Activated T-cell treated with anti-CD3 and anti-CD28 coated beads, Interleukin-2, amount 50 U/mL, for 72 hours (primary cell): ENCODE data around the gene IQCF5. TPM values are rescaled to one million over a fixed set of nuclear protein-coding genes. Genes with fewer than 3 reads are reported as not detected.
"Not testable (repeated sequence)": the region's sequence is repeated elsewhere in the genome, so short reads cannot be mapped to it uniquely, and the experiment has no call there.

ENCODE experiments used
- ATAC-seq, 2 donors: fragments of 150-1000 bp; cut with Tn5 transposase; replicated peaks in 1 of 2; 2 replicates each; pipeline ENCODE4 v1.10.0; 2021; ENCODE audit warnings: moderate library complexity in 2 of 2, mild to moderate bottlenecking in 1 of 2
- DNase-seq, 2 donors: peaks; one replicate each; pipeline ENCODE4 v3.0.0; 2021 to 2022; ENCODE audit warnings: mixed read lengths in 1 of 2
- H3K27ac Mint-ChIP-seq: one replicate; pipeline ENCODE4 v1.8.0; 2022; ENCODE audit warnings: mild to moderate bottlenecking, moderate library complexity, mixed read lengths
- H3K27me3 Mint-ChIP-seq: one replicate; pipeline ENCODE4 v1.8.0; 2022; ENCODE audit warnings: low read depth, mixed read lengths
- H3K36me3 Mint-ChIP-seq, 2 donors: one replicate each; pipeline ENCODE4 v1.8.0; 2022; ENCODE audit warnings: mixed read lengths in 2 of 2, mild to moderate bottlenecking in 1 of 2; ENCODE audit not compliant: insufficient read depth in 2 of 2
- H3K4me1 Mint-ChIP-seq: one replicate; pipeline ENCODE4 v1.8.0; 2022; ENCODE audit warnings: low read depth, mixed read lengths
- H3K4me3 Mint-ChIP-seq, 2 donors: one replicate each; pipeline ENCODE4 v1.8.0; 2022; ENCODE audit warnings: mild to moderate bottlenecking in 2 of 2, mixed read lengths in 2 of 2, moderate library complexity in 2 of 2
- H3K9me3 Mint-ChIP-seq, 2 donors: one replicate each; pipeline ENCODE4 v1.8.0; 2022; ENCODE audit warnings: mixed read lengths in 2 of 2
- total RNA-seq, 2 donors: library from RNA; stranded (reverse); gene quantifications; one replicate each; pipeline ENCODE4 v1.2.3, GENCODE V29; 2022

IQCF5 gene
- total RNA-seq, 2 donors from 2014 or later, result not detected

- Mint-ChIP-seq H3K9me3 (no peaks in the 10 kb centered on the region), H3K4me1 (peaks cover 15% of the 10 kb centered on the region), H3K27me3 (peaks cover 33% of the 10 kb centered on the region), H3K36me3 (no peaks in the 10 kb centered on the region), H3K4me3 (no peak overlapping the region), H3K27ac (no peak overlapping the region)
- ATAC-seq (no peak), DNase-seq (no peak)
These were observed 13.2 kb upstream of the IQCF5 start for GRCh38 chr3:51888463-51889105.

DNA sequence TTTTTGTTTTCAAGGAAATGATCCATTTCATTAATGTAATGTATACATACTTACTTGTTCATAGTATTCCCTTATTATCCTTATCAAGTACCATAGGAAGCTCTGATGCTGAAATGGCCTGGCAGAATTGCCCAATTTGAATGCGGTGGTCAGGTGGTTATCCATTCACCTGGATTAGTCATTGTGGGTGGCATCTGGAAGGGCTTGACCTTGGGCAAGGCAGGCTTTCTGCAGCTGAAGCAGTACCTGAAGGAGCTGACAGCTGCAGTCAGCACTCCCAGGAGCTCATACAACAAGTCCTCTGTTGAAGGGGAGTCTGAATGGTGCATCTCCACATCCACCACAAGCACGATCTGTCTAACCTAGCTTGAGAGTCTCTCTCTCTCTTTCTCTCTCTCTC is 12.2 kb upstream of the IQCF5 start:
- Mint-ChIP-seq H3K27ac (no peak overlapping the region), H3K4me3 (no peak overlapping the region), H3K9me3 (no peaks in the 10 kb centered on the region), H3K4me1 (peaks cover 15% of the 10 kb centered on the region), H3K36me3 (no peaks in the 10 kb centered on the region), H3K27me3 (peaks cover 29% of the 10 kb centered on the region)
- DNase-seq (no peak), ATAC-seq (no peak)

DNA sequence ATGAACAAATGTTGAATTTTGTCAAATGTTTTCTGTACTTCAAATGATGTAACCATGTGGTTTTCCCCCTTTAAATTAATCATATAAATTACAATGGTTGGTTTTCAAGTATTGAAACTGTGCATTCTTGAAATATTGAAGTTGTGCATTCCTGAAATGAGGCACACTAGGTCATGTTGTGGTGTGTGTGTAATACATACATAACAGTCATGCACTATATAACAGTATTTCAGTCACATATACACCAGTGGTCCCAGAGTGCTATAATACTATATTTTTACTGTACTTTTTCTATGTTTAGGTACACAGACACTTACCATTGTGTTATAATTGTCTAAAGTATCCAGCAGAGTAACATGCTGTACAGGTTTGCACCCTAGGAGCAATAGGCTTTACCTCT is 11.0 kb upstream of the IQCF5 start:
- H3K4me3 Mint-ChIP-seq, result no peak overlapping the region
- H3K27me3 Mint-ChIP-seq, result peaks cover 25% of the 10 kb centered on the region
- ATAC-seq (peak in 1 of 2 donors; percentile 75), DNase-seq (no peak)
- H3K4me1 Mint-ChIP-seq, result peaks cover 8% of the 10 kb centered on the region
- H3K9me3 Mint-ChIP-seq, result no peaks in the 10 kb centered on the region
- H3K36me3 Mint-ChIP-seq, result no peaks in the 10 kb centered on the region
- H3K27ac Mint-ChIP-seq, result no peak overlapping the region

DNA sequence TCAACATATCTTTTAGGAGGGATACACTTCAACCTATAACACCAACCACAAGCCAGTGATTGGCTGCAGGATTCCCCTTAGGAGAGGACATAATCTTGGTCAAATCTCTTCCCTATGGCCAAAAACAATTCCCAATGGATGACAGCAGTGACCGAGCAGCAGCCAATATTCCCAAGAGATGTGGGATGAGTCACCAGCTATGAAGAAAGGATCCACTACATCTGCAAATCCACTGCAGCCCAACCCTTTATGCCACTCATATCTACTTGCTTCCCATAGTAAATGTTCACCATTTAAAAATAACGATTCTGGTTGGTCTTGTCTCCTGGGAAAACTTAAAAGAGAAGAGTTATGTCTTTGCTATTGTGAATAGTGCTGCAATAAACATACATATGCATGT is 4.5 kb upstream of the IQCF5 start:
- ATAC-seq (no peak), DNase-seq (no peak)
- Mint-ChIP-seq H3K9me3 (no peaks in the 10 kb centered on the region), H3K4me3 (no peak overlapping the region), H3K27me3 (peaks cover 24% of the 10 kb centered on the region), H3K27ac (no peak overlapping the region), H3K4me1 (no peaks in the 10 kb centered on the region), H3K36me3 (no peaks in the 10 kb centered on the region)

DNA sequence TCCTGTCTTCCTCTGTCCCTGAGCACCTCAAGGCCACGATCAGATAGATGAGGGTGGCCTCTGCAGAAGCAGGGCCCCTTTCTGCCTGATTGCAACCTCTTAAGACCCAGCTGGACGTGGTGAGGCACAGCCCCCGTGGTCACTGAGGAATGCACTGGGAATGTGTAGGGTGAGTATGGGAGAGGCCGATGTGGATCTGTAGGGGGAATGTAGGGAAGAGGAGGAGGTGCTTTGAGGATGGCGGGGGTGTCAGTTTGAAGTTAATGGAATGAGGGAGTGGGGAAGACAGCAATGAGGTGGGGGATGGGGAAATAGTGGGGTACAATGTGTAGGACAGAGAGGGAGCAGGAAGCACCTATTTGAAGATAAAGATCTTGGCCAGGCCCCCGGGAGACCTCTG is 785 bp upstream of the IQCF5 start:
- peaks cover 6% of the 10 kb centered on the region for H3K27me3 Mint-ChIP-seq
- H3K4me1 Mint-ChIP-seq, result no peaks in the 10 kb centered on the region
- DNase-seq, result no peak
- ATAC-seq, result no peak
- no peak overlapping the region for H3K4me3 Mint-ChIP-seq
- H3K9me3 Mint-ChIP-seq, result no peaks in the 10 kb centered on the region
- no peak overlapping the region for H3K27ac Mint-ChIP-seq
- no peaks in the 10 kb centered on the region for H3K36me3 Mint-ChIP-seq

- H3K36me3 Mint-ChIP-seq, result no peaks in the 10 kb centered on the region
- no peak overlapping the region for H3K27ac Mint-ChIP-seq
- no peaks in the 10 kb centered on the region for H3K4me1 Mint-ChIP-seq
- DNase-seq (no peak), ATAC-seq (no peak)
- H3K9me3 Mint-ChIP-seq, result no peaks in the 10 kb centered on the region
- H3K4me3 Mint-ChIP-seq, result no peak overlapping the region
- peaks cover 5% of the 10 kb centered on the region for H3K27me3 Mint-ChIP-seq
These were observed 512 bp downstream of the IQCF5 start for GRCh38 chr3:51874889-51875288.

GRCh38 chr3:51874411-51874810 is 990 bp downstream of the IQCF5 start:
- peaks cover 3% of the 10 kb centered on the region for H3K27me3 Mint-ChIP-seq
- H3K9me3 Mint-ChIP-seq, result no peaks in the 10 kb centered on the region
- H3K36me3 Mint-ChIP-seq, result no peaks in the 10 kb centered on the region
- no peak for ATAC-seq
- no peak for DNase-seq
- H3K4me3 Mint-ChIP-seq, result no peak overlapping the region
- no peaks in the 10 kb centered on the region for H3K4me1 Mint-ChIP-seq
- no peak overlapping the region for H3K27ac Mint-ChIP-seq

DNA sequence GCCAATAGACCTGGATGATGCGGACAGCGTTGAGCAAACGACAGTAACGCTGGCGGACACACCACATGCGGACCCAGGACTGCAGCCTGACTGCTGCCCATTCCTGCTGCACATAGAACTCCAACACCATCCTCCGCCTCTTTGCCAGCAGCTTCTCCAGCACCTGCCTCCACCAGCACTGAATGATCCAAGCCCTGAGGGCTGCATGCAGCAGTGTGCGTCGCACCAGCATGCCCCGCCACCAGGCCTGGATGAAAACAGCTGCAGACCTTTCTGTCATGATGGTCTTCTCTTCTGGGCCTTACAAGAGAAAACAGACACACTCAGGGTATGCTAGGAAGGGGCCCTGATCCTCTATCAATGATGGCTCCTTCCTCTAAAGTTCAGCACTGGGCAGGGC is 1.5 kb downstream of the IQCF5 start:
- H3K36me3 Mint-ChIP-seq, result no peaks in the 10 kb centered on the region
- no peaks in the 10 kb centered on the region for H3K4me1 Mint-ChIP-seq
- H3K4me3 Mint-ChIP-seq, result no peak overlapping the region
- peaks cover 8% of the 10 kb centered on the region for H3K27me3 Mint-ChIP-seq
- H3K27ac Mint-ChIP-seq, result no peak overlapping the region
- ATAC-seq (no peak), DNase-seq (no peak)
- H3K9me3 Mint-ChIP-seq, result no peaks in the 10 kb centered on the region

DNA sequence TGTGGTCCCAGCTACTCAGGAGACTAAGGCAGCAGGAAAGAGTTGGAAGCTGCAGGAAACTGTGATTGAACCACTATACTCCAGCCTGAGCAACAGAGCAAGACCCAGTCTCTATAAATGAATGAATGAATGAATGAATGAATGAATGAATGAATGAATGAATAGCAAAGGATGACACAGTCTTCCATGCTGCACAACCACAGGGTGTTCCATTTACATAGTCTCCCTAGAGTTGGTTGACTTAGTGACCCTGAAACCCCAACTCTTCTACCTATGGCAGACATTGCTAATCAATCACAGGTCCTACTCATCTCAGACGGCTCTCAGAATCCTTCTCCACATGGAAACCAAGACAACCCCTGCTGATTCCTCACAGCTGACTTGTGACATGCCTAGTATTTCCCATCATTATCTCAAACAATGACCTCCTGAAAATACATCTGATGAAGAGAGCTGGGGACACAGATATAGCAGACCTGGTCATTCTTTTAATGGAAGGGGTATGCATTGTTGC is 2.1 kb downstream of the IQCF5 start:
- no peaks in the 10 kb centered on the region for H3K36me3 Mint-ChIP-seq
- DNase-seq, result no peak
- no peaks in the 10 kb centered on the region for H3K4me1 Mint-ChIP-seq
- H3K4me3 Mint-ChIP-seq, result no peak overlapping the region
- no peak for ATAC-seq
- no peaks in the 10 kb centered on the region for H3K9me3 Mint-ChIP-seq
- no peak overlapping the region for H3K27ac Mint-ChIP-seq
- peaks cover 9% of the 10 kb centered on the region for H3K27me3 Mint-ChIP-seq

DNA sequence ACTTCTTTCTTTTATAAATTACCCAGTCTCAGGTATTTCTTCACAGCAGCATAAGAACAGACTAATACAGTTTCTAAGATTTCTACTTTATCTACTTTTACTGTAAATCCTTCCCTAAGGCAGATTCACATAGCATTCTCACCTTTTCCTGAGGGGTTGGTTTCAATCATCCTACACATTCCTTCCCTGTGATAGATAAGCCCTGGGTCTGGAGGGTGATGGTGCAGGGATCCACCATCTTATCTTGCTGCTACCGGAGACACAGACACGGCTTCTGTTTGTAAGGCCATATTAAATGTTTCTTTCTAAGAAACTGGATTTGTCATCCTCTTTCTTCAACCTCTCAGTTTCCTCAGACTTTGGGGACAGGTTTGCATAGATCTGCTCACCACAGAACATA is 6.1 kb downstream of the IQCF5 start:
- Mint-ChIP-seq H3K4me3 (no peak overlapping the region), H3K36me3 (no peaks in the 10 kb centered on the region), H3K4me1 (no peaks in the 10 kb centered on the region), H3K27ac (no peak overlapping the region), H3K27me3 (peaks cover 9% of the 10 kb centered on the region), H3K9me3 (no peaks in the 10 kb centered on the region)
- ATAC-seq (no peak), DNase-seq (no peak)

DNA sequence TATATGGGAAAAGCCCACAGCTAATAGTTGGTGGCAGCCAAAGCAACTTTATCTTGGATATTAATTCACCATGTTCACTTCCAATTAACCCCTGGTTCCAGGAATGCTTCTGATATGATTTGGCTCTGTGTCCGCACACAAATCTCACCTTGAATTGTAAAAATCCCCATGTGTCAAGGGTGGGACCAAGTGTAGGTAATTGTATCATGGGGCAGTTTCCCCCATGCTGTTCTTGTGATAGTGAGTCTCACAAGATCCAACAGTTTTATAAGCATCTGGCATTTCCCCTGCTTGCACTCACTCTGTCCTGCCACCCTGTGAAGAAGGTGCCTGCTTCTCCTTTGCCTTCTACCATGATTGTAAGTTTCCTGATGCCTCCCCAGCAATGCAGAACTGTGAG is 6.5 kb downstream of the IQCF5 start:
- not testable (repeated sequence) for DNase-seq, H3K9me3 Mint-ChIP-seq, H3K36me3 Mint-ChIP-seq, H3K27ac Mint-ChIP-seq, H3K4me1 Mint-ChIP-seq, H3K4me3 Mint-ChIP-seq, ATAC-seq, H3K27me3 Mint-ChIP-seq

DNA sequence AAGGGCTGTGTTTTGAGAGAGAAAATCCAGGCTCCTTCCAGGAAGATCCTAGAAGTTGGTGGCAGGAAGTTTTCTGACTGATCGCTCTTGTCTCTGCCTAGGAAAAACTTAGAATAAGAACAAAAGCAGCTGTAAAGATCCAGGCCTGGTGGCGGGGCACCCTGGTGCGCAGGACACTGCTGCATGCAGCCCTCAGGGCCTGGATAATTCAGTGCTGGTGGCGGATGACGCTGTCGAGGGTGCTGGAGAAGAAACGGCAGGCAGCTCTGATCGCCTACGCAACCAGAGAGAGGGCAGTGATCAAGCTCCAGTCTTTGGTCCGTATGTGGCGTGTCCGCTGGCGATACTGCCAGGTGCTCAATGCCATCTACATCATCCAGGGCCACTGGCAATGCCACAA is 12.5 kb downstream of the IQCF5 start:
- Mint-ChIP-seq H3K36me3 (no peaks in the 10 kb centered on the region), H3K4me1 (no peaks in the 10 kb centered on the region), H3K4me3 (no peak overlapping the region), H3K27ac (no peak overlapping the region), H3K27me3 (peaks cover 17% of the 10 kb centered on the region), H3K9me3 (no peaks in the 10 kb centered on the region)
- ATAC-seq (no peak), DNase-seq (no peak)

DNA sequence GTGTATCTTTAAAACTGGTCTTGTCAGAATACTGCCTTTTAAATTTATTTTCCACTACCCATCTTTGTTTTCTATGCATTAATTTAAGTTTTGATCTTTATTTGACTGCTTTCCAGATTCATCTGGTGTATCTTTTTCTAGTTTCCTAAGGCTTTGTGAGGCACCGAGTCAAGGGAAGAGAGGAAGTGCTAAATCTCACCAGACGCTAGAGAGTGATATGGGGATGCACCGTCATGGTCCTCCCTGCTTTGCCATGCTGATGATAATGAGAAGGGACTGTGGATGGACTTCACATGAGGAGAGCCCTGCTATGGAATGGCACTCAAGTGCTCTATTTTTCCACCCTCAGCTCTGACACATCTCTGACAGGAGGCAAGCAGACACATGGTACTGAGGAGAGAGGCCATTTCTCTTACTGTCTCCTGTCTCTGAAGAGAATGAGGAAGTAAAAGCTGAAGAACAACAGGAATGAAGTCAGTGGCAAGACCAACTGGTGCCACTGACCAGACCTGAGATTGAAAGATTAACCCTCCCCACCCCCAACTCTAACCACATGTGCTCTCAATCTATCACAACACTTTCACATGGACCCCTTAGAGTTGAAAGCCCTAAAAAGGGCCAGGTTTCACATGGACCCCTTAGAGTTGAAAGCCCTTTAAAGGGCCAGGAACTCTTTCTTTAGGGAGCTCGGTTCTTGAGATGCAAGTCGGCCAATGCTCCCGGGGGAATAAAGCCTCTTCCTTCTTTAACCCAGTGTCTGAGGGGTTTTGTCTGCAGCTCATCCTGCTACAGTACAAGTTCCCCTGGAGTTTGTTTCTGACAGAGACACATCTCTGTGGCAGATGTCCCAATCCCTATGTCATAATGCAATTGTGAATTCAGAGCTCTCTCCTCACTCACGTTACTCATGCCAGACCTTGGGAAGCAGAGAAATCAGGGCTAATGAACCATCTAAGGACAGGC is 14.4 kb downstream of the IQCF5 start, which contains the start of gene IQCF2:
TSS of gene IQCF2 (plus strand) at position 913 of the 963 bp plus-strand sequence. CDS start 52 bp downstream, outside the sequence.
- H3K4me1 Mint-ChIP-seq, result peaks cover 7% of the 10 kb centered on the region
- H3K27me3 Mint-ChIP-seq, result peaks cover 26% of the 10 kb centered on the region
- H3K36me3 Mint-ChIP-seq, result peaks cover 0 to 3% of the 10 kb centered on the region in 2 donors
- H3K4me3 Mint-ChIP-seq, result no peak within 1 kb of the TSS
- H3K27ac Mint-ChIP-seq, result no peak within 1 kb of the TSS
- ATAC-seq (no peak), DNase-seq (no peak)
- no peaks in the 10 kb centered on the region for H3K9me3 Mint-ChIP-seq
